NT2/D1 (cell line): ENCODE data around the gene CCDC85C.

Source experiments
- DNase-seq: peaks from one replicate; pipeline ENCODE4 v3.0.0-alpha.2; 2011; ENCODE audit warnings: low read depth, low spot score
- H3K27me3 ChIP-seq: 2 replicates; pipeline ENCODE4 v1.6.0; 2011; ENCODE audit warnings: mild to moderate bottlenecking; ENCODE audit not compliant: insufficient read length, insufficient read depth
- H3K36me3 ChIP-seq: 2 replicates; pipeline ENCODE4 v1.6.1; 2011; ENCODE audit warnings: mild to moderate bottlenecking, low read length, mixed read lengths; ENCODE audit not compliant: insufficient read depth, insufficient read length
- H3K4me1 ChIP-seq: 2 replicates; pipeline ENCODE4 v1.5.1; 2011; ENCODE audit not compliant: insufficient read depth, insufficient read length
- H3K4me3 ChIP-seq: 2 replicates; pipeline ENCODE4 v1.5.1; 2011; ENCODE audit warnings: low read depth; ENCODE audit not compliant: insufficient read length
- H3K9ac ChIP-seq: 2 replicates; pipeline ENCODE4 v1.6.0; 2011; ENCODE audit warnings: low read depth; ENCODE audit not compliant: insufficient read length
- H3K9me3 ChIP-seq: 2 replicates; pipeline ENCODE4 v1.5.1; 2011; ENCODE audit warnings: mild to moderate bottlenecking, low read length; ENCODE audit not compliant: insufficient read depth
- SUZ12 ChIP-seq: IDR thresholded peaks from 2 replicates; pipeline ENCODE4 v1.6.1; 2011; ENCODE audit not compliant: insufficient read length, insufficient read depth; ENCODE audit errors: extremely low read depth
- YY1 ChIP-seq: IDR thresholded peaks from 2 replicates; pipeline ENCODE4 v1.6.1; 2011; ENCODE audit not compliant: insufficient read length, insufficient read depth
- ZNF274 ChIP-seq: IDR thresholded peaks from 2 replicates; pipeline ENCODE4 v1.6.1; 2011; ENCODE audit warnings: mild to moderate bottlenecking, low read depth, low read length

The CCDC85C gene

GRCh38 chr14:99573436-99574098 lies 30.4 kb downstream of the CCDC85C start:
- H3K36me3 ChIP-seq: peaks cover 15% of the 10 kb centered on the region

GRCh38 chr14:99573000-99573330 lies 31.0 kb downstream of the CCDC85C start:
- Histone ChIP-seq H3K4me3 (no peak overlapping the region), H3K9ac (peak overlapping the region; percentile 24), H3K27me3 (no peaks in the 10 kb centered on the region), H3K4me1 (peaks cover 49% of the 10 kb centered on the region), H3K36me3 (peaks cover 11% of the 10 kb centered on the region), H3K9me3 (no peaks in the 10 kb centered on the region)
- TF ChIP-seq YY1 (no peak), ZNF274 (no peak), SUZ12 (no peak)
- no peak for DNase-seq

More at GRCh38 chr14:99573436-99574098, 30.4 kb downstream of the CCDC85C start:
- no peak for DNase-seq
- no peak overlapping the region for H3K4me3 ChIP-seq
- peak overlapping the region; percentile 42 for H3K9ac ChIP-seq
- no peaks in the 10 kb centered on the region for H3K9me3 ChIP-seq
- no peaks in the 10 kb centered on the region for H3K27me3 ChIP-seq
- H3K4me1 ChIP-seq: peaks cover 49% of the 10 kb centered on the region
- TF ChIP-seq SUZ12 (no peak), ZNF274 (no peak), YY1 (no peak)

- Histone ChIP-seq H3K36me3 (peaks cover 7% of the 10 kb centered on the region), H3K27me3 (no peaks in the 10 kb centered on the region), H3K4me1 (peaks cover 49% of the 10 kb centered on the region), H3K9ac (peak overlapping the region; percentile 24), H3K9me3 (no peaks in the 10 kb centered on the region), H3K4me3 (no peak overlapping the region)
- no peak for DNase-seq
- no peak for TF ChIP-seq SUZ12
- TF ChIP-seq YY1: no peak
- TF ChIP-seq ZNF274: no peak
Observed at GRCh38 chr14:99572173-99572999, 31.6 kb downstream of the CCDC85C start.

- H3K4me3 ChIP-seq: no peak overlapping the region
Observed at GRCh38 chr14:99571303-99571986, 32.6 kb downstream of the CCDC85C start.

GRCh38 chr14:99570544-99571302 lies 33.3 kb downstream of the CCDC85C start:
- Histone ChIP-seq H3K9ac (no peak overlapping the region), H3K4me1 (peaks cover 40% of the 10 kb centered on the region), H3K9me3 (no peaks in the 10 kb centered on the region), H3K4me3 (no peak overlapping the region), H3K27me3 (no peaks in the 10 kb centered on the region), H3K36me3 (peaks cover 7% of the 10 kb centered on the region)
- no peak for TF ChIP-seq SUZ12
- no peak for TF ChIP-seq ZNF274
- TF ChIP-seq YY1: no peak
- peak; percentile 47 for DNase-seq

More at GRCh38 chr14:99571303-99571986, 32.6 kb downstream of the CCDC85C start:
- Histone ChIP-seq H3K36me3 (peaks cover 7% of the 10 kb centered on the region), H3K27me3 (no peaks in the 10 kb centered on the region), H3K4me1 (peaks cover 43% of the 10 kb centered on the region), H3K9ac (no peak overlapping the region), H3K9me3 (no peaks in the 10 kb centered on the region)
- DNase-seq: no peak
- TF ChIP-seq YY1 (no peak), ZNF274 (no peak), SUZ12 (no peak)

- H3K4me3 ChIP-seq: no peak overlapping the region
- H3K9me3 ChIP-seq: no peaks in the 10 kb centered on the region
- peaks cover 32% of the 10 kb centered on the region for H3K4me1 ChIP-seq
- H3K9ac ChIP-seq: no peak overlapping the region
- no peaks in the 10 kb centered on the region for H3K27me3 ChIP-seq
- H3K36me3 ChIP-seq: peaks cover 7% of the 10 kb centered on the region
- DNase-seq: no peak
- no peak for TF ChIP-seq SUZ12
- TF ChIP-seq ZNF274: no peak
- TF ChIP-seq YY1: no peak
Observed at GRCh38 chr14:99569725-99570543, 34.1 kb downstream of the CCDC85C start.
